ENCODE measurements around the gene CCDC195. TPM values are rescaled to one million over a fixed set of nuclear protein-coding genes. Genes with fewer than 3 reads are reported as not detected.

Gene CCDC195
- total RNA-seq: not detected

GRCh38 chr2:224716201-224716600 is at the start of gene CCDC195:
Gene CCDC195 (minus strand): TSS chr2:224716365. CDS start chr2:224716365, 0 bp downstream.
- TF ChIP-seq POLR2A (IDR thresholded peaks at IDR 0.05) (no peak), POLR2AphosphoS5 (IDR thresholded peaks at IDR 0.05) (no peak), CTCF (IDR thresholded peaks at IDR 0.05) (no peak)
- Histone ChIP-seq H3K27ac (no peak within 1 kb of the TSS), H3K36me3 (no peaks in the 10 kb centered on the region), H3K27me3 (no peaks in the 10 kb centered on the region), H3K4me1 (no peaks in the 10 kb centered on the region), H3K4me3 (no peak within 1 kb of the TSS), H3K9me3 (no peaks in the 10 kb centered on the region)
- intact Hi-C loops (cut with DNase I; ENCODE audit: low total_unique reads): no loop called here
- no peak for DNase-seq (ENCODE audit: low spot score in 2 of 2)

DNA sequence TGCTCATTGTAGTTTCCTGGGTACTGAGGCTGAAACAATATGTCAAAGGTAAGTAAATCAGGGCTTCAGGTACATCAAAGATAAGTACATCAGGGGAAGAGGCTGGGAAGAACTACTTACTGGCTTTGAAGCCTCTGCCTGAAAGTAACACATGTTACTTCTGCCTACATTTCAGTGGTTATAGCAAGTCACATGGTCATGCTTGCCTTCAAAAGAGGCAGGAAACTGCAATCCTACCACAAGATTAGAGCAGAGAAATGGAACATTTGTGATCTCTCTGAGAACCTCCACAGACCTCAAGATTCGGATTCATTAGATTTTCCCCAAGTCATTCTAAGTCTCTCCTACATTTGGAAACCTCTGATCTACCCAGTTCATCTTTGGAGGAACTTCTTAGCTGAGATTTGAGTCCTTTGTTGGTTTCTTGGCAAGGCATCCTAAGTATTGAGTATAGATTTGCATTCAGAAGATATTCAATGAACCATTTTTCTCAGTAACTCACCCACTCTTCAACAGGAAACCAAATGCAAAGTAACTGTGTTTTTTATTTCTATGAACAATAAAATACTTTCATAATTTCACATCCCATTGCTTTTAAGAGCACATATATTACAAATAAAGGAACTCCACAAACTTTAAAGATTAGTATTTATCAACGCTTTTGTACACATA is 48.5 kb upstream of the CCDC195 start:
- H3K4me3 ChIP-seq: no peak overlapping the region
- no peak for DNase-seq (ENCODE audit: low spot score in 2 of 2)
- H3K36me3 ChIP-seq: no peaks in the 10 kb centered on the region
- H3K27ac ChIP-seq: no peak overlapping the region
- H3K9me3 ChIP-seq: no peaks in the 10 kb centered on the region
- TF ChIP-seq POLR2AphosphoS5 (IDR thresholded peaks at IDR 0.05) (no peak), POLR2A (IDR thresholded peaks at IDR 0.05) (no peak), CTCF (IDR thresholded peaks at IDR 0.05) (no peak)
- no peaks in the 10 kb centered on the region for H3K4me1 ChIP-seq
- intact Hi-C loops (cut with DNase I; ENCODE audit: low total_unique reads): no loop called here
- no peaks in the 10 kb centered on the region for H3K27me3 ChIP-seq

DNA sequence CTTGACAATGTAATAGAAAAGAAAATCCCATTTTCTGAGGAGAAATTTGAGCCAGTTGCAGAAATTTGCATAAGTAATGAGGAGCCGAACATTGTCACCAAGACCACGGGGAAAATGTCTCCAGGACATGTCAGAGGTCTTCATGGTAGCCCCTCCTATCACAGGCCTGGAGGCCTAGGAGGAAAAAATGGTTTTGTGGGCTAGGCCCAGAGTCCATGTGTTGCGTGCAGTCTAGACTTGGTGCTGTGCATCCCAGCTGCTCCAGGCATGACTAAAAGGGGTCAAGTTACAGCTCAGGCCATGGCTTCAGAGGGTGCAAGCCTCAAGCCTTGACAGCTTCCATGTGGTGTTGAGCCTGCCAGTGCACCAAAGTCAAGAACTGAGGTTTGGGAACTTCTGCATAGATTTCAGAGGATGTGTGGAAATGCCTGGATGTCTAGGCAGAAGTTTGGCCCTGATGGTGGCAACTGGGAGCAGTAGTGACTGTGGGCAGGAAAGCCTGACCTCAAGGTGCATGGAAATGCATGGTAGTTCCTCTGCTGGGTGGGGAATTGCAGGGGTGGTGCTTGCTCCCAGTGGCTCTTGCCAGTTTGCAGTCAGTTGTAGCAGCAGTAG is 41.9 kb upstream of the CCDC195 start:
- no peak for DNase-seq (ENCODE audit: low spot score in 2 of 2)
- H3K27ac ChIP-seq: no peak overlapping the region
- no peaks in the 10 kb centered on the region for H3K27me3 ChIP-seq
- TF ChIP-seq POLR2A (IDR thresholded peaks at IDR 0.05) (no peak), POLR2AphosphoS5 (IDR thresholded peaks at IDR 0.05) (no peak), CTCF (IDR thresholded peaks at IDR 0.05) (no peak)
- intact Hi-C loops (cut with DNase I; ENCODE audit: low total_unique reads): no loop called here
- no peak overlapping the region for H3K4me3 ChIP-seq
- no peaks in the 10 kb centered on the region for H3K4me1 ChIP-seq
- H3K9me3 ChIP-seq: peaks cover 12 to 26% of the 10 kb centered on the region in 2 donors
- no peaks in the 10 kb centered on the region for H3K36me3 ChIP-seq

- TF ChIP-seq POLR2A (IDR thresholded peaks at IDR 0.05) (no peak), CTCF (IDR thresholded peaks at IDR 0.05) (no peak), POLR2AphosphoS5 (IDR thresholded peaks at IDR 0.05) (no peak)
- Histone ChIP-seq H3K9me3 (peaks cover 12 to 22% of the 10 kb centered on the region in 2 donors), H3K27me3 (no peaks in the 10 kb centered on the region), H3K4me1 (no peaks in the 10 kb centered on the region), H3K36me3 (no peaks in the 10 kb centered on the region), H3K27ac (peak overlapping the region in 1 of 2 donors; percentile 1), H3K4me3 (no peak overlapping the region)
- DNase-seq (ENCODE audit: low spot score in 2 of 2): no peak
- intact Hi-C loops (cut with DNase I; ENCODE audit: low total_unique reads): no loop called here
Observed at GRCh38 chr2:224753743-224754540, 37.8 kb upstream of the CCDC195 start.

All from breast epithelium (tissue), 4 donors.